ENCODE measurements around the gene EPHB2.

DNA sequence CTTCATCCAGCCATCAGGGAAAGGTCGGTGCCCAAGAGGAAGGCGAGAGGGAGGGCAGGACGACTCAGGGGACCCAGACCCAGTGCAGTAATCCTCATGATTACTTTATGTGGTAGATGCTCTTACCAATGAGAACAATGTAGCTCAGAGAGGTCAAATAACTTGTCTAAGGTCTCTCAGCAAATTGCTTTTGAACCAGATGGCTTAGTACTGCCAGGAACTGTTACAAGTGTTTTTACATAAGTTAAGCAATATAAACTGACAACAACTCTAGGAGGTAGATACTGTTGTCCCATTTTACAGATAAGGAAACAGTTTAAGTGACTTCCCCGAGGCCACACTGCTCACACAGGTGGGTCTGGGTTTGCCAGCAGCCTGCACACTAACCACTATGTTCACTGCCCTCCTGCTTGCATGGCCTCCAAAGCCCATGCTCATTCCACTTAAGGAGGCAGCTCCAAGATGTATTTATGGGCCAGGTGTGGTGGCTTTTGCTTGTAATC lies 150.3 kb downstream of the EPHB2 start:
- TF ChIP-seq CTCF (IDR thresholded peaks at IDR 0.05; ENCODE audit: low read length) (no peak), EZH2 (optimal IDR thresholded peaks at IDR 0.05; ENCODE audit: low read depth, low read length) (no peak)

Data from MM.1S (cell line).